ENCODE results near the gene ADARB1. TPM values are rescaled to one million over a fixed set of nuclear protein-coding genes. Genes with fewer than 3 reads are reported as not detected.

Gene ADARB1
- total and polyA plus RNA-seq, 2 of the 8 experiments (the other 6 are each of a cell fraction or from before 2014, with no cell fraction given) = 4.7 to 14.9 TPM

GRCh38 chr21:45033791-45034555, 40.4 kb upstream of the ADARB1 start (continued):
- no peak for TF ChIP-seq USF2 (IDR thresholded peaks at IDR 0.05; ENCODE audit: low read length)
- TF ChIP-seq ASH2L (IDR thresholded peaks at IDR 0.05; ENCODE audit: low read length) = no peak
- no peak for TF ChIP-seq SIRT6 (IDR thresholded peaks at IDR 0.05; ENCODE audit: low read length)
- no peak for TF ChIP-seq POLR2A (IDR thresholded peaks at IDR 0.05; ENCODE audit: control extremely low read depth in 1 of 2, low read depth in 2 of 2, low read length in 2 of 2)
- no peak for TF ChIP-seq ATF2 (IDR thresholded peaks at IDR 0.05; ENCODE audit: low read length)
- no peak for TF ChIP-seq POLR2AphosphoS5 (IDR thresholded peaks at IDR 0.05; ENCODE audit: low read depth, low read length)
- TF ChIP-seq RBBP5 (IDR thresholded peaks at IDR 0.05; ENCODE audit: borderline replicate concordance, low read depth, low read length) = no peak
- no peak for TF ChIP-seq CBX8 (IDR thresholded peaks at IDR 0.05; ENCODE audit: borderline replicate concordance, low read depth, low read length)

All from H1 (cell line).